DOHH2 (cell line): Measurements from ENCODE around the gene AHRR.

Experiments used
- H3F3A ChIP-seq: fragments of 200-600 bp; sonication (generic), shearing (Covaris generic); 2 replicates; pipeline ENCODE4 v1.6.0; 2016; ENCODE audit warnings: antibody characterized with exemption, mild to moderate bottlenecking; ENCODE audit not compliant: control insufficient read depth, insufficient read depth
- H3K27ac ChIP-seq: fragments of 200-600 bp; sonication (generic); 2 replicates; pipeline ENCODE4 v1.5.1; 2014; ENCODE audit warnings: low read depth, mild to moderate bottlenecking, low read length, moderate library complexity
- H3K27me3 ChIP-seq: fragments of 200-600 bp; sonication (generic); 2 replicates; pipeline ENCODE4 v1.6.1; 2014; ENCODE audit warnings: mild to moderate bottlenecking, low read length, mixed read lengths; ENCODE audit not compliant: control insufficient read depth
- H3K36me3 ChIP-seq: fragments of 200-600 bp; sonication (generic); 2 replicates; pipeline ENCODE4 v1.6.1; 2014; ENCODE audit warnings: mild to moderate bottlenecking, low read length, moderate library complexity, mixed read lengths; ENCODE audit not compliant: control insufficient read depth
- H3K4me1 ChIP-seq: fragments of 200-600 bp; sonication (generic); 2 replicates; pipeline ENCODE4 v1.6.1; 2014; ENCODE audit warnings: mild to moderate bottlenecking, low read length, mixed read lengths; ENCODE audit not compliant: control insufficient read depth
- H3K4me2 ChIP-seq: fragments of 200-600 bp; sonication (generic); 2 replicates; pipeline ENCODE4 v1.6.0; 2014; ENCODE audit warnings: mild to moderate bottlenecking, low read length, moderate library complexity
- H3K4me3 ChIP-seq: fragments of 200-600 bp; sonication (generic); 2 replicates; pipeline ENCODE4 v1.5.1; 2014; ENCODE audit warnings: mild to moderate bottlenecking, low read length, mixed read lengths
- H3K79me2 ChIP-seq: fragments of 200-600 bp; sonication (generic); 2 replicates; pipeline ENCODE4 v1.6.1; 2014; ENCODE audit warnings: mild to moderate bottlenecking, low read length, mixed read lengths; ENCODE audit not compliant: control insufficient read depth
- H3K9me2 ChIP-seq: fragments of 200-600 bp; sonication (generic); replicated peaks from 2 replicates; pipeline ENCODE4 v1.6.1; 2014; ENCODE audit warnings: mild to moderate bottlenecking, low read length, mixed read lengths; ENCODE audit not compliant: control insufficient read depth
- H3K9me3 ChIP-seq: fragments of 200-600 bp; sonication (generic); 2 replicates; pipeline ENCODE4 v1.6.1; 2014; ENCODE audit warnings: antibody characterized with exemption, low read length, mixed read lengths; ENCODE audit not compliant: control insufficient read depth, insufficient read depth
- H4K20me1 ChIP-seq: fragments of 200-600 bp; sonication (generic); 2 replicates; pipeline ENCODE4 v1.6.0; 2014; ENCODE audit warnings: low read depth, mild to moderate bottlenecking, antibody characterized with exemption, low read length, moderate library complexity; ENCODE audit not compliant: control insufficient read depth, insufficient read depth
- EZH2phosphoT487 ChIP-seq: fragments of 200-600 bp; sonication (generic); IDR thresholded peaks from 2 replicates; pipeline ENCODE4 v1.6.1; 2017; ENCODE audit warnings: borderline replicate concordance, mild to moderate bottlenecking, antibody characterized with exemption, low read length, moderate library complexity, mixed read lengths
- TF ChIP-seq, protein P1 (sequence below): fragments of 200-600 bp; sonication (generic); IDR thresholded peaks from one replicate; pipeline ENCODE4 v1.5.1; 2014; ENCODE audit warnings: antibody characterized with exemption, mild to moderate bottlenecking, low read depth, low read length; ENCODE audit not compliant: poor library complexity, severe bottlenecking

Gene AHRR

DNA sequence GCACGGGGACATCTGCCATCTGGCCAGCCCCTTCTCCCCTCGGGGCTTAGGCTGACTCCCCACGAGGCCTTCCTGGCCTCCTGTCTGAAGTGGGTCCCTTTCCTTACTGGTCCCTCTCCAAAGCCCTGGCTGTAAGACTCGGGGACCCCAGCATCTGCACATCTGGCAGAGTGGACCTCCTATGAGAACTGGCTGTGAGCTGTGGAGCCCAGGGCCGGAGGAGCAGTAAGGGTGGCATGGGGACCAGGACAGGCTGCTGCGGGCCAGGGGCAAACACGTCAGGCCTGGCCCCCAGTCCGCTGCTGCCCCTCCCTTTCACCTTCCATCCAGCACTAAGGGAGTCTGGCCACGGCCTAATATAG, 155.3 kb downstream of the AHRR start:
- no peak for TF ChIP-seq EZH2phosphoT487
- TF ChIP-seq, protein P1, sequence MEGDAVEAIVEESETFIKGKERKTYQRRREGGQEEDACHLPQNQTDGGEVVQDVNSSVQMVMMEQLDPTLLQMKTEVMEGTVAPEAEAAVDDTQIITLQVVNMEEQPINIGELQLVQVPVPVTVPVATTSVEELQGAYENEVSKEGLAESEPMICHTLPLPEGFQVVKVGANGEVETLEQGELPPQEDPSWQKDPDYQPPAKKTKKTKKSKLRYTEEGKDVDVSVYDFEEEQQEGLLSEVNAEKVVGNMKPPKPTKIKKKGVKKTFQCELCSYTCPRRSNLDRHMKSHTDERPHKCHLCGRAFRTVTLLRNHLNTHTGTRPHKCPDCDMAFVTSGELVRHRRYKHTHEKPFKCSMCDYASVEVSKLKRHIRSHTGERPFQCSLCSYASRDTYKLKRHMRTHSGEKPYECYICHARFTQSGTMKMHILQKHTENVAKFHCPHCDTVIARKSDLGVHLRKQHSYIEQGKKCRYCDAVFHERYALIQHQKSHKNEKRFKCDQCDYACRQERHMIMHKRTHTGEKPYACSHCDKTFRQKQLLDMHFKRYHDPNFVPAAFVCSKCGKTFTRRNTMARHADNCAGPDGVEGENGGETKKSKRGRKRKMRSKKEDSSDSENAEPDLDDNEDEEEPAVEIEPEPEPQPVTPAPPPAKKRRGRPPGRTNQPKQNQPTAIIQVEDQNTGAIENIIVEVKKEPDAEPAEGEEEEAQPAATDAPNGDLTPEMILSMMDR: no peak
- H3K27me3 ChIP-seq: no peaks in the 10 kb centered on the region
- 0 out of 2 replicates have a peak, but pooled peaks cover 3% of the 10 kb centered on the region for H4K20me1 ChIP-seq
- no peaks in the 10 kb centered on the region for H3K9me2 ChIP-seq
- H3K4me1 ChIP-seq: peaks cover 14% of the 10 kb centered on the region
- no peaks in the 10 kb centered on the region for H3K9me3 ChIP-seq
- H3K4me3 ChIP-seq: no peak overlapping the region
- H3K79me2 ChIP-seq: peaks cover 34% of the 10 kb centered on the region
- no peaks in the 10 kb centered on the region for H3F3A ChIP-seq
- peaks cover 35% of the 10 kb centered on the region for H3K36me3 ChIP-seq
- no peak overlapping the region for H3K27ac ChIP-seq
- H3K4me2 ChIP-seq: no peak overlapping the region

DNA sequence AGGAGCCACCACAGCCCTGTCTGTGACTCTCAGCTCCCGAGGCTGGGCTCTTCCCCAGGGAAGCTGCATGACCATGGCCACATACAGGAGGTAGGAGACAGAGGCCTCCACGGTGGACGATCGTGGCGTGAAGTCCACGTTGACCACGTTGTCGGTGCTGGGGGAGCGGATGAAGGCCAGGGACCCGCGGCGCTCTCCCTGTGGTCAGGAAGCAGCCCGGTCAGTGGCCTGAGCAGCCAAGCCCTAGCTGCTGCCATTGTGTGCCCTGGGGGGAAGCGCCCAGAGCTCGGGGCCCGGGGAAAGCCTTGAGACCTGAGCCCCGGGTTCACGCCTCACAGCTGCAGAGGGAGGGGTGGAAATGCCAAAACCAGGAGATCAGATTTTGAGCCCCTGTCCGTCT, 155.7 kb downstream of the AHRR start:
- no peak overlapping the region for H3K4me3 ChIP-seq
- H3K4me1 ChIP-seq: peaks cover 11% of the 10 kb centered on the region
- 0 out of 2 replicates have a peak, but pooled peaks cover 3% of the 10 kb centered on the region for H4K20me1 ChIP-seq
- TF ChIP-seq, protein P1: no peak
- no peak for TF ChIP-seq EZH2phosphoT487
- peaks cover 31% of the 10 kb centered on the region for H3K36me3 ChIP-seq
- no peaks in the 10 kb centered on the region for H3K9me2 ChIP-seq
- H3K79me2 ChIP-seq: peaks cover 30% of the 10 kb centered on the region
- H3K27ac ChIP-seq: no peak overlapping the region
- no peaks in the 10 kb centered on the region for H3F3A ChIP-seq
- no peaks in the 10 kb centered on the region for H3K9me3 ChIP-seq
- no peak overlapping the region for H3K4me2 ChIP-seq
- H3K27me3 ChIP-seq: no peaks in the 10 kb centered on the region

DNA sequence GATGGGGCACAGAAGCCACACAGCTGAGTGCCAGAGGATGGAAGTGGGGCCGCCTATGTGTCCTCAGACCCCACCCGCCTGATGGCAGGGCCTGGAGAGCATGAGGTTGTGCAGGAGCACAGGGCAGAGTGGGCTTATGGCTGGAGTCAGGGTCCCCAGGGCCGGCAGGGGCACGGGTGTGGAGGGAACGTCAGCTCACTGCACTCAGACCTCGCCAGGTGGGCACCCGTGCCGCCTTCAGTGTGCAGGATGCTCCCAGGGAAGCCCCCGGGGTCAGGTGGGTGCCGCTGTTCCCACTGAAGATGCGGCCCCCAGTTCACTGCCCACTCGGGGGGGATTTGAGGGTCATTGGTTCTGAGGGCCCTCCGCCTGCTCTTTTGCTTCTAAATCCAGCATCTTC, 156.4 kb downstream of the AHRR start:
- Histone ChIP-seq H3K9me3 (no peaks in the 10 kb centered on the region), H3F3A (no peaks in the 10 kb centered on the region), H4K20me1 (0 out of 2 replicates have a peak, but pooled peaks cover 3% of the 10 kb centered on the region), H3K4me2 (no peak overlapping the region), H3K4me1 (peaks cover 11% of the 10 kb centered on the region), H3K4me3 (no peak overlapping the region), H3K9me2 (no peaks in the 10 kb centered on the region), H3K27ac (no peak overlapping the region), H3K36me3 (peaks cover 26% of the 10 kb centered on the region), H3K79me2 (peaks cover 24% of the 10 kb centered on the region), H3K27me3 (no peaks in the 10 kb centered on the region)
- no peak for TF ChIP-seq EZH2phosphoT487
- TF ChIP-seq, protein P1: no peak
